NCI-H524 treated with DMSO at 0.1 percent for 48 hours (cell line): ENCODE results near the gene NCKAP1.
A peak's percentile ranks its signal among the peaks of the same experiment; 100 is the strongest.
"Not testable (repeated sequence)": the region's sequence is repeated elsewhere in the genome, so short reads cannot be mapped to it uniquely, and the experiment has no call there.

Experiments used
- DNase-seq: peaks from one replicate; lab custom pipeline; 2025; lab: John Stamatoyannopoulos, UW

NCKAP1 gene

GRCh38 chr2:183037553-183038340 is 510 bp downstream of the NCKAP1 start:
- DNase-seq: no peak

GRCh38 chr2:183037074-183037552 is 1.1 kb downstream of the NCKAP1 start:
- DNase-seq: no peak

GRCh38 chr2:183035954-183036669 is 2.1 kb downstream of the NCKAP1 start:
- DNase-seq: no peak

GRCh38 chr2:183035298-183035953 is 2.8 kb downstream of the NCKAP1 start:
- DNase-seq: no peak

GRCh38 chr2:183034806-183035205 is 3.5 kb downstream of the NCKAP1 start:
- DNase-seq: no peak

- no peak for DNase-seq
These were observed 4.3 kb downstream of the NCKAP1 start for GRCh38 chr2:183033951-183034350.

- no peak for DNase-seq
These were observed 6.1 kb downstream of the NCKAP1 start for GRCh38 chr2:183031911-183032794.

GRCh38 chr2:183029219-183029618 is 9.0 kb downstream of the NCKAP1 start:
- DNase-seq: no peak

GRCh38 chr2:183028108-183028507 is 10.1 kb downstream of the NCKAP1 start:
- DNase-seq: no peak

GRCh38 chr2:183027443-183027842 is 10.8 kb downstream of the NCKAP1 start:
- no peak for DNase-seq

- no peak for DNase-seq
These were observed 11.8 kb downstream of the NCKAP1 start for GRCh38 chr2:183026424-183026823.

GRCh38 chr2:183025993-183026392 is 12.3 kb downstream of the NCKAP1 start:
- DNase-seq: no peak

GRCh38 chr2:183024339-183025095 is 13.7 kb downstream of the NCKAP1 start:
- DNase-seq: no peak

GRCh38 chr2:183022711-183023110 is 15.5 kb downstream of the NCKAP1 start:
- DNase-seq: no peak

GRCh38 chr2:183021613-183022012 is 16.6 kb downstream of the NCKAP1 start:
- no peak for DNase-seq

- DNase-seq: no peak
These were observed 18.4 kb downstream of the NCKAP1 start for GRCh38 chr2:183019718-183020442.

GRCh38 chr2:183017845-183018244 is 20.4 kb downstream of the NCKAP1 start:
- not testable (repeated sequence) for DNase-seq

GRCh38 chr2:183014005-183014404 is 24.3 kb downstream of the NCKAP1 start:
- no peak for DNase-seq

GRCh38 chr2:183011743-183012142 is 26.5 kb downstream of the NCKAP1 start:
- no peak for DNase-seq

GRCh38 chr2:183010112-183010511 is 28.1 kb downstream of the NCKAP1 start:
- DNase-seq: peak; percentile 19
